Measurements from ENCODE around the gene POP5. TPM values are rescaled to one million over a fixed set of nuclear protein-coding genes. Genes with fewer than 3 reads are reported as not detected.
"Not testable (repeated sequence)": the region's sequence is repeated elsewhere in the genome, so short reads cannot be mapped to it uniquely, and the experiment has no call there.

Gene POP5
- total RNA-seq, 6 donors from 2014 or later, result 15.9 to 42.2 (median 33.9) TPM

DNA sequence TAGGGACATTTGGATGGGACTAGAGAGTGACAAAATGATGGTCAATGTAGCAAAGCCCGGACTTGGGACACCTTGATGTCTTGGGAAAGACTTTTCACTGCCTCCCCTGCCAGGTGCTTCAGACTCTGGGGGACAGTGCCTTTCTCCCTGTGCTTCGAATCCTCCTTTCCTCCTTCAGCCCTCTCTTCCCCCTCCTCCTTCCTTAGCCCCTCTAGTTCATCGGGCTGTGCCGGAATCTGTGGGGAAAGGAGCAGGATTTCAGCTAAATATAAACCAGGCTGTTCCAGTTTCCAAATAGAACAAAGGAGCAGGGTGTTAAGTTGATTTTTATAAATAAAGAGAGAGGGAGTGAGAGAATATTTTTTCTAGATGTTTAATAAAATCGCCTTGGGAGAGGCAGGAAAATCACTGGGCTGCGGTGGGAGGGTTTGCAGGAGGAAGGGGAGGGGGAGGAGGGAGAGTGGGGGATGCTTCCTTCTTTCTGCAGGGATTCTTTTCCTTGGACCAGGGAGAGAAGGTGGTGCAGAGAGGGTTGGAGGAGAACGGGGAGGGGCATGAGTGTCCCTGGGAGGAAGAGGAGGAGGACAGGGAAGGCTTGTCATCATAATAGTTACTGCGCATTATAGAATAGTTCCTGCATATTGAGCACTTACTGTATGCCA lies 37.9 kb upstream of the POP5 start:
- Histone ChIP-seq H3K4me1 (no peaks in the 10 kb centered on the region), H3K9me3 (no peaks in the 10 kb centered on the region), H3K27ac (no peak overlapping the region), H3K36me3 (no peaks in the 10 kb centered on the region), H3K27me3 (no peaks in the 10 kb centered on the region), H3K4me3 (no peak overlapping the region)
- WGBS, 2 donors, result 36% methylated on average over 8 of the region's 8 CpGs
- DNase-seq (no peak), ATAC-seq (ENCODE audit: low FRiP score in 2 of 2) (no peak)
- TF ChIP-seq POLR2A (IDR thresholded peaks at IDR 0.05), result no peak
- TF ChIP-seq EP300 (IDR thresholded peaks at IDR 0.05), result no peak
- no peak for TF ChIP-seq CTCF (IDR thresholded peaks at IDR 0.05)
- no peak for TF ChIP-seq POLR2AphosphoS5 (IDR thresholded peaks at IDR 0.05)

DNA sequence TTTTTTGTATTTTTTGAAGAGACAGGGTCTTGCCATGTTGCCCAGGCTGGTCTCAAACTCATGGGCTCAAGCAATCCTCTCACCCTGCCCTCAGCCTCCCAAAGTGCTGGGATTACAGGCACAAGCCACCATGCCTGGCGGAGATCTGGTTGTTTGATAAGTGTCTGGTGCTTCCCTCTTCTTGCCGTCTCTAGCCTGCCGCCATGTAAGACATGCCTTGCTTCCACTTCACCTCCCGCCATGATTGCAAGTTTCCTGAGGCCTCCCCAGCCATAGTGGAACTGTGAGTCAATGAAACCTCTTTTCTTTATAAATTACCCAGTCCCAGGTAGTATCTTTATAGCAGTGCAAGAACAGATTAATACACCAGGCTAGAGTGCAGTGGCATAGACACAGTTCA lies 36.6 kb upstream of the POP5 start:
- H3K27me3 ChIP-seq; DNase-seq; H3K9me3 ChIP-seq; H3K36me3 ChIP-seq; H3K27ac ChIP-seq; H3K4me1 ChIP-seq; H3K4me3 ChIP-seq; ATAC-seq (ENCODE audit: low FRiP score in 2 of 2): not testable (repeated sequence)
- 93 to 98% methylated on average over 4 of the region's 4 CpGs for WGBS, 2 donors

DNA sequence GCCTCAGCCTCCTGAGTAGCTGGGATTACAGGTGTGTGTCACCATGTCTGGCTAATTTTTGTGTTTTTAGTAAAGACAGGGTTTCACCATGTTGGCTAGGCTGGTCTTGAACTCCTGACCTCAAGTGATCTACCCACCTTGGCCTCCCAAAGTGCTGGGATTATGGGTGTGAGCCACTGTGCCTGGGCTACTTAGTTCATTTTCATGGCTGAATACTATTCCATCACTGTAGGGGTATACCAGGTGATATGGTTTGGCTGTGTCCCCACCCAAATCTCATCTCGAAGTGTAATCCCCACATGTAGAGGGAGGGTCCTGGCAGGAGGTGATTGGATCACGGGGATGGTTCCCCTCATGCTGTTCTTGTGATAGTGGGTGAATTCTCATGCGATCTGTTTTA lies 36.0 kb upstream of the POP5 start:
- not testable (repeated sequence) for ATAC-seq (ENCODE audit: low FRiP score in 2 of 2); H3K4me1 ChIP-seq; H3K27me3 ChIP-seq; H3K9me3 ChIP-seq; H3K36me3 ChIP-seq; DNase-seq; H3K4me3 ChIP-seq; H3K27ac ChIP-seq
- WGBS, 2 donors, result 85 to 92% methylated on average over 3 of the region's 3 CpGs

GRCh38 chr12:120614848-120615247 lies 33.6 kb upstream of the POP5 start:
- no peak for DNase-seq
- TF ChIP-seq POLR2A (IDR thresholded peaks at IDR 0.05), result no peak
- no peak for TF ChIP-seq POLR2AphosphoS5 (IDR thresholded peaks at IDR 0.05)
- Histone ChIP-seq H3K4me3 (no peak overlapping the region), H3K27ac (no peak overlapping the region), H3K9me3 (no peaks in the 10 kb centered on the region), H3K36me3 (no peaks in the 10 kb centered on the region), H3K27me3 (no peaks in the 10 kb centered on the region), H3K4me1 (no peaks in the 10 kb centered on the region)
- ATAC-seq (ENCODE audit: low FRiP score in 2 of 2), result no peak

DNA sequence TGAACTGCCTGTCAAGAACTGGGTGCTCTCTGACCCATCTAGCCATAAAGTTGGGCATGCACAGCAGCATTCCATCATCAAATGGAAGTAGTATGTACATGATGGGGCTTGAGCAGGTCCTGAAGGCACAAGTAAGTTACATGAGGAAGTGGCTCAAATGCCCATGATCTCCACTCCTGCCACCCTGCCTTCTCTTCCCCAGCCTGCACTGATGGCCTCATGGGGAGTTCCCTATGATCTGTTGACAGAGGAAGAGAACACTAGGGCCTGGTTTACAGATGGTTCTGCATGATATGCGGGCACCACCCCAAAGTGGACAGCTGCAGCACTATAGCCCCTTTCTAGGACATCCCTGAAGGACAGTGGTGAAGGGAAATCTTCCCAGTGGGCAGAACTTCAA lies 30.3 kb upstream of the POP5 start:
- ATAC-seq (ENCODE audit: low FRiP score in 2 of 2); H3K27me3 ChIP-seq; H3K36me3 ChIP-seq; H3K9me3 ChIP-seq; DNase-seq; H3K4me1 ChIP-seq; H3K27ac ChIP-seq; H3K4me3 ChIP-seq: not testable (repeated sequence)
- WGBS, 2 donors, result 85 to 100% methylated on average over 1 of the region's 1 CpG

DNA sequence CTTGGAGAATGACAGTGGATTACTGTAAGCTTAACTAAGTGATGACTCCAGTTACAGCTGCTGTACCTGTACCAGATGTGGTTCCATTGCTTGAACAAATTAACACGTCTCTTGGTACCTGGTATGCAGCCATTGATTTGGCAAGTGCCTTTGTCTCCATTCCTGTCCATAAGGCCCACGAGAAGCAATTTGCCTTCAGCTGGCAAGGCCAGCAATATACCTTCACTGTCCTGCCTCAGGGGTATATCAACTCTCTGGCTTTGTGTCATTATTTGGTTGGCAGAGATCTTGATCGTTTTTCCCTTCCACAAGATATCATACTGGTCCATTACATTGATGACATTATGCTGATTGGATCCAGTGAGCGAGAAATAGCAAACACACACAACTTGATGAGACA lies 29.4 kb upstream of the POP5 start:
- ATAC-seq (ENCODE audit: low FRiP score in 2 of 2) (no peak), DNase-seq (no peak)
- no peak overlapping the region for H3K27ac ChIP-seq
- no peaks in the 10 kb centered on the region for H3K27me3 ChIP-seq
- H3K36me3 ChIP-seq, result no peaks in the 10 kb centered on the region
- no peaks in the 10 kb centered on the region for H3K9me3 ChIP-seq
- H3K4me1 ChIP-seq, result no peaks in the 10 kb centered on the region
- WGBS, 2 donors, result 74 to 84% methylated on average over 4 of the region's 4 CpGs
- TF ChIP-seq POLR2AphosphoS5 (IDR thresholded peaks at IDR 0.05), result no peak
- TF ChIP-seq EP300 (IDR thresholded peaks at IDR 0.05), result no peak
- no peak for TF ChIP-seq CTCF (IDR thresholded peaks at IDR 0.05)
- TF ChIP-seq POLR2A (IDR thresholded peaks at IDR 0.05), result no peak
- H3K4me3 ChIP-seq, result no peak overlapping the region

DNA sequence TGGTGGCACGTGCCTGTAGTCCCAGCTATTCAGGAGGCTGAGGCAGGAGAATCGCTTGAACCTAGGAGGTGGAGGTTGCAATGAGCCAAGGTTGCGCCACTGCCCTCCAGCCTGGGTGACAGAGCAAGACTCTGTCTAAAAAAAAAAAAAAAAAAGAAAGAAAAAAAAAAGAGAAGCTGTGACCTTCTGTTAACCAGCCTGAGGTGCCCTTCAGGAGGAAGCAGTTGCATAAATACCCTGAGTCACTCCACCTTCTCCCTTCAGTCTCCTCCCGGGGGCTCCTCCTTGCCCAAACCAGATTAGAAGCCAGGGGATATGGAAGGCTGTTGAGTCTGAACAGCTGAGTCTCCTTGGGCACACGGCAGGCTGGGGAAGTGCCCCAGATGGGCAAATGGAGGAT lies 21.2 kb upstream of the POP5 start:
- DNase-seq (peak in 1 of 2 donors; percentile 49), ATAC-seq (ENCODE audit: low FRiP score in 2 of 2) (peak in 1 of 2 donors; percentile 49)
- H3K4me1 ChIP-seq, H3K36me3 ChIP-seq, H3K27me3 ChIP-seq, H3K9me3 ChIP-seq, H3K4me3 ChIP-seq, H3K27ac ChIP-seq: not testable (repeated sequence)
- 34 to 50% methylated on average over 5 of the region's 5 CpGs for WGBS, 2 donors
